ENCODE data around the gene HLCS. TPM values are rescaled to one million over a fixed set of nuclear protein-coding genes. Genes with fewer than 3 reads are reported as not detected.
A peak's percentile ranks its signal among the peaks of the same experiment; 100 is the strongest.

Gene HLCS
- total RNA-seq, 1 donor from 2014 or later = 17.1 TPM

GRCh38 chr21:36783612-36784374 lies 182.7 kb downstream of the HLCS start:
- Histone ChIP-seq H3K27ac (no peak overlapping the region), H3K4me3 (no peak overlapping the region), H3K4me1 (no peaks in the 10 kb centered on the region), H3K9me3 (no peaks in the 10 kb centered on the region), H3K27me3 (ENCODE audit: low read depth) (no peaks in the 10 kb centered on the region), H3K36me3 (no peaks in the 10 kb centered on the region)
- intact Hi-C loops (cut with DNase I) = no loop called here
- DNase-seq (no peak), ATAC-seq (peak; percentile 74 to 79)
- TF ChIP-seq CTCF (IDR thresholded peaks at IDR 0.05) = no peak

GRCh38 chr21:36780861-36781260 lies 185.6 kb downstream of the HLCS start:
- ATAC-seq (no peak), DNase-seq (no peak)
- H3K36me3 ChIP-seq = no peaks in the 10 kb centered on the region
- H3K4me1 ChIP-seq = no peaks in the 10 kb centered on the region
- H3K27ac ChIP-seq = no peak overlapping the region
- H3K9me3 ChIP-seq = no peaks in the 10 kb centered on the region
- H3K4me3 ChIP-seq = no peak overlapping the region
- no peaks in the 10 kb centered on the region for H3K27me3 ChIP-seq (ENCODE audit: low read depth)
- no peak for TF ChIP-seq CTCF (IDR thresholded peaks at IDR 0.05)
- intact Hi-C loops (cut with DNase I) = no loop called here

- DNase-seq (no peak), ATAC-seq (no peak)
- no peak overlapping the region for H3K4me3 ChIP-seq
- no peak for TF ChIP-seq CTCF (IDR thresholded peaks at IDR 0.05)
- intact Hi-C loops (cut with DNase I) = no loop called here
- no peaks in the 10 kb centered on the region for H3K27me3 ChIP-seq (ENCODE audit: low read depth)
- no peak overlapping the region for H3K27ac ChIP-seq
- no peaks in the 10 kb centered on the region for H3K36me3 ChIP-seq
- H3K4me1 ChIP-seq = no peaks in the 10 kb centered on the region
- no peaks in the 10 kb centered on the region for H3K9me3 ChIP-seq
These were observed 189.4 kb downstream of the HLCS start for GRCh38 chr21:36776981-36777617.

- no peak for TF ChIP-seq CTCF (IDR thresholded peaks at IDR 0.05)
These were observed 192.5 kb downstream of the HLCS start for GRCh38 chr21:36773995-36774394.

GRCh38 chr21:36773117-36773516 lies 193.4 kb downstream of the HLCS start:
- intact Hi-C loops (cut with DNase I) = no loop called here
- ATAC-seq = peak; percentile 72 to 74
- Histone ChIP-seq H3K36me3 (no peaks in the 10 kb centered on the region), H3K27me3 (ENCODE audit: low read depth) (no peaks in the 10 kb centered on the region), H3K4me1 (peaks cover 5% of the 10 kb centered on the region), H3K27ac (no peak overlapping the region), H3K9me3 (no peaks in the 10 kb centered on the region), H3K4me3 (no peak overlapping the region)
- DNase-seq = peak; percentile 72
- TF ChIP-seq CTCF (IDR thresholded peaks at IDR 0.05) = no peak

More at GRCh38 chr21:36773995-36774394, 192.5 kb downstream of the HLCS start:
- Histone ChIP-seq H3K27me3 (ENCODE audit: low read depth) (no peaks in the 10 kb centered on the region), H3K4me3 (no peak overlapping the region), H3K36me3 (no peaks in the 10 kb centered on the region), H3K4me1 (no peaks in the 10 kb centered on the region), H3K27ac (no peak overlapping the region), H3K9me3 (no peaks in the 10 kb centered on the region)
- ATAC-seq (no peak), DNase-seq (no peak)
- intact Hi-C loops (cut with DNase I) = no loop called here

All from lower lobe of right lung (tissue), 2 donors.